TTC549 (cell line): ENCODE results near the gene LPP.

Source experiments
- FAIRE-seq: peaks from 2 replicates; lab custom pipeline; 2012; peaks lifted over from hg19 to GRCh38; lab: Jason Lieb, UNC

LPP gene

GRCh38 chr3:188276375-188276774 lies 122.4 kb downstream of the LPP start:
- no peak for FAIRE-seq

- FAIRE-seq: no peak
These were observed 124.9 kb downstream of the LPP start for GRCh38 chr3:188278717-188279324.

GRCh38 chr3:188279502-188280335 lies 125.8 kb downstream of the LPP start:
- FAIRE-seq: no peak

DNA sequence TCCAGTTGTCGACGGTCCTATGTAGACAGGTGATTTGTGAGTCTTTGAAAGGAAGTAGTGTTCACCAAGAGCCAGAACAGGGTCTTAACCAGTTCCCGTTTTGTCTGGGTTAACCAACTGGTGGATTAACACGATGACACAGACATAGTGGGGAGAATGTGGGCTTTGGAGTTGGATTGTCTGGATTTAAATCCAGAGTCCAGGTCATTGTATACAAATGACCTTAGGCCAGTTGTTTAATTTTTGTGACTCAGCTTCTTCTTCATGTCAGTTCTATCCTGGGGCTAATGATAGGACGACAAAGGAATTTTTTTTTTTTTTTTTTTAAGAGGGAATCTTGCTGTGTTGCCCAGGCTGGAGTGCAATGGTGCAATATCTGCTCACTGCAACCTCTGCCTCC lies 126.7 kb downstream of the LPP start:
- FAIRE-seq: no peak

GRCh38 chr3:188282871-188283270 lies 128.9 kb downstream of the LPP start:
- FAIRE-seq: no peak

DNA sequence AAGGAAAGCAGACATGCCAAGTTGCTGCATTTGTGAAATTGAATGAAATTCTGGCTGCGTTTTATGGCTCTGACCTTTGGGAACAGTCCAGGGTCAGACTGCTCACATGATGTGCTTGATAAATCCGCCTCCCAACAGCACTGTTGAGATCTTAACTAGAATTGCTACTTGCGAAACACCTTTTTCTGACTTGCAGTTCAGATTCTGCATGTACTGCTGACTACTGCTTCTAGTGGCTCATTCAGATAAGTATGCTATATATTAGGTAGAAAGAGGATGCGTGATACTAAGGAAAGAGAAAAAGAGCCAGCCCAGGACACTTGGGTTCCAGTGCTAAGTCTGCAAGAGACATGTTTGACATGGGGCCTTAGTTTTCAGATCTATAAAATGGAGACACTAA lies 129.4 kb downstream of the LPP start:
- FAIRE-seq: no peak

GRCh38 chr3:188284455-188285212 lies 130.7 kb downstream of the LPP start:
- no peak for FAIRE-seq

GRCh38 chr3:188286087-188286513 lies 132.1 kb downstream of the LPP start:
- FAIRE-seq: no peak

DNA sequence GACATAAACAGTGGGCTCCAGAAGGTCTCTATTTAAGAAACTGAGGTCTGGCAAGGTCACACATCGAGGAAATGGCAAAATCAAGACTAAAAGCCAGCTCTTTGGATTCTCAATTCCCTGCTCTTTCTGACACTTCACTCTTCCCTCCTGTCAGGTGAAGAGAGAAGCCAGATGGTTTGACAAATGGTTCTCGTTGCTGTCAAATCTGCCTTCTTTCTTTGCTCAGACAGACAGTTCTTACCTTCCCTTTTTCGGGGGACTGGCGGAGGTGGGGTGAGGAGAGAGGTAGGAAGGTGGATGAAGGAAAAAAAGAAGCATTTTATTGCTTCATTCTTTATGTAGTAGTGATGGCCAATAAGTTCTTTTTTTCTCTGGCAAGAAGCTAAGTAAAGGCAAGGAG lies 133.4 kb downstream of the LPP start:
- no peak for FAIRE-seq

GRCh38 chr3:188287762-188288505 lies 134.0 kb downstream of the LPP start:
- FAIRE-seq: no peak

DNA sequence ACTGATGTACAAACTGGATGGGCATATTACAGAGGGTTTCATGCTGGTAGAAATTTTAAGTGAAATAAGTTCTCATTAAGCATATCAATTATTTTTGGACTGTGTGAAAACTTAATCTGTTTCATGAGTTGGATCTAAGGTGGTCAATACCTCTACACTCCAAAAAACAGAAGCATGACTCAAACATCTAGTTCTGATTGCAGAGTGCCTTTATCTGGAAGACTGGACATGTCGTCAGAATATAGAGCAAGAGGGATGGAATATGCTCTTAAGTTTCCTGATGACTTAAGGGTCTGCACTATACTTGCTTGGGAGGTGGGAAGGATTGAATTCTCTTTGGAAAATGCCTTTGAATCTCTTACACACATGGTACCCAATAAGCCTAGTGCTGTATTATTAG lies 138.3 kb downstream of the LPP start:
- no peak for FAIRE-seq

- FAIRE-seq: no peak
These were observed 138.9 kb downstream of the LPP start for GRCh38 chr3:188292827-188293226.

DNA sequence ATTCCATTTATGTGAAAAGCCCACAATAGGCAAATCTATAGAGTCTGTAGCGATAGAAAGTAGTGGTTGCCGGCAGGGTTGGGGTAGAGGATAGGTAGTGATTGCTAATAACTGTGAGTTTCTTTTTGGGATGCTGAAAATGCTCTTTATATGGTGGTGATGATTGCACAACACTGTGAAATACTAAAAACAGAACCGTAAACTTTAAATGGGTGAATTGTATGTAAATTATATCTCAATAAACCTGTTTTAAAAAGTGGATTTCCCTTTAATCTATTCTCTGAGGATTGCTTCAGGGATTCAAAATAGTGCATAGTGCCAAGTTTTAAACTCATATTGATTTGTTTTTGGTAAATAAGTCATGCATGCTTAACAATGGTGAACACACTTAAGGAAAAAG lies 140.2 kb downstream of the LPP start:
- FAIRE-seq: no peak

- FAIRE-seq: no peak
These were observed 141.0 kb downstream of the LPP start for GRCh38 chr3:188294823-188295487.

DNA sequence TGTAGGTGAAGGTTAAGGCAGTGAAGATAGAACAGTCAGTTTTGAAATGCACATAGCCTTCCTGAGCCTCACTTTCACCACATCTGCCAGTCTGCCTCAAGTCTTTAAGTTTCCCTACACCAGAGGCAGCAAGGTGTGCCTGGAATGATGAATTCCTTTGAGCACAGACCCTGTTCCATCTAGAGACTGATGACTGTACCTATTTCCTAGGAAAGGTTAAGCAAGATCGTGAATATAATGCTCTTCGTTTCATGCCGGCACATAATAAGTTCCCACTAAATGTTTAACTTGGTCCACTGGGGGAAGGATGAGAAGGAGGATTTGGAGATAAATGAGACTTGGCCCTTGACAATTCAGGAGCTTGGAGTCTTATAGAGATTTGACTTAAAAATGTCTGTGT lies 141.9 kb downstream of the LPP start:
- FAIRE-seq: no peak

GRCh38 chr3:188296761-188297612 lies 143.0 kb downstream of the LPP start:
- no peak for FAIRE-seq

GRCh38 chr3:188298585-188298984 lies 144.6 kb downstream of the LPP start:
- FAIRE-seq: no peak

- no peak for FAIRE-seq
These were observed 145.1 kb downstream of the LPP start for GRCh38 chr3:188299068-188299467.

GRCh38 chr3:188299708-188300107 lies 145.8 kb downstream of the LPP start:
- FAIRE-seq: no peak

GRCh38 chr3:188301147-188301546 lies 147.2 kb downstream of the LPP start:
- no peak for FAIRE-seq

- no peak for FAIRE-seq
These were observed 149.4 kb downstream of the LPP start for GRCh38 chr3:188303286-188303799.
